ENCODE data around the gene TMEM156. TPM values are rescaled to one million over a fixed set of nuclear protein-coding genes. Genes with fewer than 3 reads are reported as not detected.

The TMEM156 gene
- total RNA-seq, 3 donors from 2014 or later, result 0.32 to 7.5 (median 1.0) TPM

DNA sequence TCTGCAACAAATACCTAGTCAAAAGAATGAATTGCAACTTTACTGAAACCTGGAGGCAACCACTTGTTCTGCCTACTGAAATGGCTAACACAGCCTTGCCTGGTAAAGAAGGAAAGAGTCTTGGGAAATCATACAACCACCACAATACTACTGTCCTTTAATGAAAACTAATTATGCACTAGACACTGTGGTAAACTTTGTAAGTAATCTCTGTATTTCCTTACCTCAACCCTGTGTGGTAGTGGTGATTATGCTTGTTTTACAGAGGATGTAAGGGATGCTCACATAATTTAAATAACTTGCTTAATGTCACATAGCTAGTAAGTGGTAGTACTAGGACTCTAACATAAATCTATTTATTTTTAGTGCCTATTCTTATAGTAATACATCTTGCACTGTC lies 44.7 kb downstream of the TMEM156 start:
- Histone ChIP-seq H3K4me3 (no peak overlapping the region), H3K4me1 (no peaks in the 10 kb centered on the region), H3K27ac (no peak overlapping the region), H3K9me3 (no peaks in the 10 kb centered on the region), H3K36me3 (no peaks in the 10 kb centered on the region), H3K27me3 (no peaks in the 10 kb centered on the region)
- DNase-seq (ENCODE audit: low spot score in 2 of 2), result no peak
- TF ChIP-seq, protein P1, sequence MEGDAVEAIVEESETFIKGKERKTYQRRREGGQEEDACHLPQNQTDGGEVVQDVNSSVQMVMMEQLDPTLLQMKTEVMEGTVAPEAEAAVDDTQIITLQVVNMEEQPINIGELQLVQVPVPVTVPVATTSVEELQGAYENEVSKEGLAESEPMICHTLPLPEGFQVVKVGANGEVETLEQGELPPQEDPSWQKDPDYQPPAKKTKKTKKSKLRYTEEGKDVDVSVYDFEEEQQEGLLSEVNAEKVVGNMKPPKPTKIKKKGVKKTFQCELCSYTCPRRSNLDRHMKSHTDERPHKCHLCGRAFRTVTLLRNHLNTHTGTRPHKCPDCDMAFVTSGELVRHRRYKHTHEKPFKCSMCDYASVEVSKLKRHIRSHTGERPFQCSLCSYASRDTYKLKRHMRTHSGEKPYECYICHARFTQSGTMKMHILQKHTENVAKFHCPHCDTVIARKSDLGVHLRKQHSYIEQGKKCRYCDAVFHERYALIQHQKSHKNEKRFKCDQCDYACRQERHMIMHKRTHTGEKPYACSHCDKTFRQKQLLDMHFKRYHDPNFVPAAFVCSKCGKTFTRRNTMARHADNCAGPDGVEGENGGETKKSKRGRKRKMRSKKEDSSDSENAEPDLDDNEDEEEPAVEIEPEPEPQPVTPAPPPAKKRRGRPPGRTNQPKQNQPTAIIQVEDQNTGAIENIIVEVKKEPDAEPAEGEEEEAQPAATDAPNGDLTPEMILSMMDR (IDR thresholded peaks at IDR 0.05), result no peak
- TF ChIP-seq POLR2AphosphoS5 (IDR thresholded peaks at IDR 0.05) (no peak), POLR2A (IDR thresholded peaks at IDR 0.05) (no peak)
- intact Hi-C loops (cut with DNase I; ENCODE audit: low total_unique reads), result no loop called here

DNA sequence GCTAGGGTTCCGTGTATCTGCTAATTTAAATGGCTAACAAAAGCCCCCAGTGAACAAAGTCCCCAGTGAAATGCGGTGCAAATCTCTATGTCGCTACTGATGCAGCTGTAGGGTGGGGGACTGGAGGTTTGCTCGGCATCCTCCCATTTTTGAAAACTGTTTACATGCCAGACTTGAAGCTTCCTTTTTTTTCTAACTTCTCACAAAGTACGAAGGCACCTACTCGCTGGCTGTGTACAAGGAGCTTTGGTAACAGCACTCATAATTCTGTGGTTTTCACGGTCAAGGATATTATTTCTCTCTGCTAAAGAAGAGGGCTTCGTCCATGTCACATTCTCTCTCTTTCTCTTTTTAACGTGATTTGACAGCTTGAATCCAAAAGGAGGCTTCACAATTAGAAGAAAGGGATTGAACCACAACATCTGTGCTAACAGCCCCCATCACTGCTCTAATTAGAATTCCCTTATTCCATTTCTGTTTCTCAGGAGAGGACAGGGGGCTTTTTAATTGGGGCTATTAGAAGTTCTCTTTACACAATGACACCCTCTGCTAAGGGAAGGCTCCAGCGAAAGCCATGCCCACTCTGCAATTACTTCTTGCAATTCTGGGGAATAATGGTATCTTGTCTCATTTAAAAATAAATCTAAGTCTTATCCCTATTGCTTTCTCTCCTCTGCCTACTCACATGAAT lies 46.7 kb downstream of the TMEM156 start:
- H3K27me3 ChIP-seq, result no peaks in the 10 kb centered on the region
- no peaks in the 10 kb centered on the region for H3K4me1 ChIP-seq
- TF ChIP-seq POLR2A (IDR thresholded peaks at IDR 0.05), result no peak
- TF ChIP-seq, protein P1 (IDR thresholded peaks at IDR 0.05), result no peak
- TF ChIP-seq POLR2AphosphoS5 (IDR thresholded peaks at IDR 0.05), result no peak
- no peaks in the 10 kb centered on the region for H3K36me3 ChIP-seq
- DNase-seq (ENCODE audit: low spot score in 2 of 2), result no peak
- H3K27ac ChIP-seq, result no peak overlapping the region
- intact Hi-C loops (cut with DNase I; ENCODE audit: low total_unique reads), result no loop called here
- H3K4me3 ChIP-seq, result no peak overlapping the region
- no peaks in the 10 kb centered on the region for H3K9me3 ChIP-seq

DNA sequence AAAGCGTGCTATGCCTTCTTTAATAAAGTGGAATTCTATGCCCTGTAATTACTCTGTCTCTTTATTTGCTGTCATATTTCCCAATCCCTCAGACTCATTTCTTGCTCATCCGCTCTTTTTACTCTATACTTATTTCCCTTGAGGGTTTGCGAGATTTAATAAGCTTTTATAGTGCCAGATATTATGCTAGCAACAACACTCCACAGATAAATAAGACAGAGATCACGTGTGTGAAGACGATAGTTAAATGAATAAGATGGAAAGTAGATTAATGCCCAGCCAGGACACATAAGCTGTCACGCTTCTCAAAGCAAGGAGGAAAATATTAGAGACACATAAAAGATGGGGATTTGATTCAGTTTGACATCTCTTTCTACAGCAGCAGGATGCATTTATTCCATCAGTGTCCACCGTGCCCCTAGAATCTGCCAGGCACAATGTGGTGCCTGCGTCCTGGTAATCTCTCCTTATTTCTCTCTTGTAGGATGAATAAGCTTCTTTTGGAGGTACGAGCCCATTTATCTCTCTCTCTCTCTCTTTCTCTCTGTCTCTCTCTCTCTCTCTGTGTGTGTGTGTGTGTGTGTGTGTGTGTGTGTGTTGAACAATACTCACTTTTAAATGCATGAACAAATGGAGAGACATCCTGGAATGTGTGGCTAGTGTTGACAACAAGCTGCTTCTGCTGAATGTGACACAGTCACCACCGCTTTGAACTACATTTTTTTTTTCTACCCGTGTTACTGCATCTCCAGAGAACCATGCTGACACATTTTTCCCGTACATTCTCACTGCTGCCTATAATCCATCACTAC lies 48.2 kb downstream of the TMEM156 start:
- Histone ChIP-seq H3K36me3 (no peaks in the 10 kb centered on the region), H3K4me1 (no peaks in the 10 kb centered on the region), H3K27me3 (no peaks in the 10 kb centered on the region), H3K9me3 (no peaks in the 10 kb centered on the region), H3K27ac (no peak overlapping the region), H3K4me3 (no peak overlapping the region)
- DNase-seq (ENCODE audit: low spot score in 2 of 2), result no peak
- TF ChIP-seq, protein P1 (IDR thresholded peaks at IDR 0.05), result no peak
- TF ChIP-seq POLR2A (IDR thresholded peaks at IDR 0.05) (no peak), POLR2AphosphoS5 (IDR thresholded peaks at IDR 0.05) (no peak)
- intact Hi-C loops (cut with DNase I; ENCODE audit: low total_unique reads), result no loop called here

DNA sequence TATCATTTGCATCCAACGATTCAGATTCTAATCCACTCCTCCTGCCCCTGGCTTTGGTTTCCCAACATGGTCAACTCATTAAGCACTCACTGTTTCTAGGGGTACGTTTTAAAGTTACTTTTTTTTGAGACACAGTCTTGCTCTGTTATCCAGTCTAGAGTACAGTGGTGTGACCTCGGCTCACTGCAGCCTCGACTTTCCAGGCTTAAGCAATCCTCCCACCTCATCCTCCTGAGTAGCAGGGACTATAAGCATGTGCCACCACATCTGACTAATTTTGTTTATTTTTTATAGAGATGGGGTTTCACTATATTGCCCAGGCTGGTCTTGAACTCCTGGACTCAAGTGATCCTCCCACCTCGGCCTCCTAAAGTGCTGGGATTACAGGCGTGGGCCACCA lies 48.9 kb downstream of the TMEM156 start:
- intact Hi-C loops (cut with DNase I; ENCODE audit: low total_unique reads), result no loop called here
- Histone ChIP-seq H3K36me3 (no peaks in the 10 kb centered on the region), H3K9me3 (no peaks in the 10 kb centered on the region), H3K27ac (no peak overlapping the region), H3K4me1 (no peaks in the 10 kb centered on the region), H3K4me3 (no peak overlapping the region), H3K27me3 (no peaks in the 10 kb centered on the region)
- TF ChIP-seq POLR2A (IDR thresholded peaks at IDR 0.05) (no peak), POLR2AphosphoS5 (IDR thresholded peaks at IDR 0.05) (no peak)
- TF ChIP-seq, protein P1 (IDR thresholded peaks at IDR 0.05), result no peak
- no peak for DNase-seq (ENCODE audit: low spot score in 2 of 2)

All from breast epithelium (tissue), 4 donors.